HL-60 (cell line): Measurements from ENCODE around the gene COL16A1.

Experiments
- DNase-seq, 2 experiments: peaks; one replicate each; pipeline ENCODE4 v3.0.0-alpha.2; 2010 to 2020; ENCODE audit warnings: low read depth in 1 of 2, low spot score in 1 of 2
- H3K27ac ChIP-seq: fragments of 250-450 bp; sonication (Bioruptor Pico); replicated peaks from 2 replicates; pipeline ENCODE4 v1.5.1; 2020; ENCODE audit warnings: mild to moderate bottlenecking, moderate library complexity
- H3K27me3 ChIP-seq: fragments of 250-450 bp; sonication (Bioruptor Pico); 2 replicates; pipeline ENCODE4 v1.5.1; 2021; ENCODE audit warnings: mild to moderate bottlenecking, moderate library complexity; ENCODE audit not compliant: insufficient read depth, poor library complexity, severe bottlenecking
- H3K4me3 ChIP-seq: replicated peaks from 2 replicates; pipeline ENCODE4 v1.5.1; 2011; ENCODE audit warnings: mild to moderate bottlenecking, control low read depth, low read length; ENCODE audit not compliant: insufficient read depth
- GABPA ChIP-seq: IDR thresholded peaks from 2 replicates; pipeline ENCODE4 v1.6.1; 2012; ENCODE audit warnings: low read depth
- POLR2AphosphoS5 ChIP-seq: IDR thresholded peaks from 2 replicates; pipeline ENCODE4 v1.6.1; 2012; ENCODE audit warnings: low read depth
- SPI1 ChIP-seq: IDR thresholded peaks from 2 replicates; pipeline ENCODE4 v1.6.1; 2012; ENCODE audit warnings: low read depth, mild to moderate bottlenecking, borderline replicate concordance
- TF ChIP-seq, protein P1 (sequence below): IDR thresholded peaks from one replicate; pipeline ENCODE4 v1.5.1; 2011; ENCODE audit warnings: low read length, control low read depth, inconsistent platforms; ENCODE audit not compliant: insufficient read depth
- TF ChIP-seq, protein P2 (sequence below): IDR thresholded peaks from 2 replicates; pipeline ENCODE4 v1.6.1; 2012; ENCODE audit warnings: low read depth; ENCODE audit not compliant: insufficient replicate concordance

COL16A1 gene

DNA sequence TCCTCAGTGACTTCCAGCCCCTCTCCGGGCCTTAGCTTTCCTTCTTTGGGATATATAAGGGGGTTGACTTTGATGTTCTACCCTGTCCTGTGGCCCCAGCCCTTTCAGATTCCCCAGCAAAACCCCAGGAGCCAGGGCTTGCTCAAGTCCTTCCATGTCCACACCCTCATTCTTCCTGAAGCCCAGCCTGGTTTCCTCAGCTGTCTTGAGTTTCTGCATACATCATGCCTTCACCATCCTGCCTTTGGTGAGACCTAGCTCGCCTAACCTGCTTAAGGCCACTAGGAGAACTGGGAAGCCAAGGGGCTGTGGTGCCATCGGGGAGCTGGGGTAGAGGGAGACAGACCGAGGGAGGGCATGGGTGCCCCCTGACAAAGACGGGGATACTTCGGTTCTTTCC lies 42.0 kb downstream of the COL16A1 start:
- H3K4me3 ChIP-seq, result no peak overlapping the region
- DNase-seq, result no peak
- H3K27ac ChIP-seq, result no peak overlapping the region
- no peaks in the 10 kb centered on the region for H3K27me3 ChIP-seq
- TF ChIP-seq, protein P1, sequence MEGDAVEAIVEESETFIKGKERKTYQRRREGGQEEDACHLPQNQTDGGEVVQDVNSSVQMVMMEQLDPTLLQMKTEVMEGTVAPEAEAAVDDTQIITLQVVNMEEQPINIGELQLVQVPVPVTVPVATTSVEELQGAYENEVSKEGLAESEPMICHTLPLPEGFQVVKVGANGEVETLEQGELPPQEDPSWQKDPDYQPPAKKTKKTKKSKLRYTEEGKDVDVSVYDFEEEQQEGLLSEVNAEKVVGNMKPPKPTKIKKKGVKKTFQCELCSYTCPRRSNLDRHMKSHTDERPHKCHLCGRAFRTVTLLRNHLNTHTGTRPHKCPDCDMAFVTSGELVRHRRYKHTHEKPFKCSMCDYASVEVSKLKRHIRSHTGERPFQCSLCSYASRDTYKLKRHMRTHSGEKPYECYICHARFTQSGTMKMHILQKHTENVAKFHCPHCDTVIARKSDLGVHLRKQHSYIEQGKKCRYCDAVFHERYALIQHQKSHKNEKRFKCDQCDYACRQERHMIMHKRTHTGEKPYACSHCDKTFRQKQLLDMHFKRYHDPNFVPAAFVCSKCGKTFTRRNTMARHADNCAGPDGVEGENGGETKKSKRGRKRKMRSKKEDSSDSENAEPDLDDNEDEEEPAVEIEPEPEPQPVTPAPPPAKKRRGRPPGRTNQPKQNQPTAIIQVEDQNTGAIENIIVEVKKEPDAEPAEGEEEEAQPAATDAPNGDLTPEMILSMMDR, result no peak

DNA sequence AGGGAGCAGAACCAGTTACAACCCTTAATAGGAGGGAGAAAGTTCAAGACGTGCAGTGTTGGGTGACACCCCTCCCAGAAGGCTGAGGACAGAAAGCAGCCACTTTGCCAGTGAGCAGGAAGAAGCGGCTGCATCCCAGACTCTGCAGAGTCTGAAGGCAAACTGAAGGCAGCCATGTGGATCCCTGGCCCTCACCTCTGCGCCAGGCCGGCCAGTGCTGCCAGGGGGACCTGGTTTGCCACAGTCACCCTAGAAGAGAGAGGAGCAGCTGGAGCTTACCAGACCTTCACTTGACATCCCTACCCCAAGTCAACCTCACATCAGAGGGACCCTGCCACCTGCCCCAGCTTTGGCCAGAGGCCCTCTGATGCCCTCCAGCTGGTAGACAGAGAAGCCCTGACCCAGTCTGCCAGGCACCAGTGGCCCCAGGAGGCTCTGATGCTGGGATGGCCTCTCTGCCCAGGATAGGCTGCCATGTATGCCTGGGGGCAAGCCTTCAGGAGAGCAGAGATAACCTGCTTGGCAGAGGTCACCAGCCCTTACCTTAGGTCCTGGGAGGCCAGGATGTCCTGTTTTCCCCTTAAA lies 42.9 kb downstream of the COL16A1 start:
- no peak overlapping the region for H3K27ac ChIP-seq
- no peak for TF ChIP-seq POLR2AphosphoS5
- TF ChIP-seq, protein P2, sequence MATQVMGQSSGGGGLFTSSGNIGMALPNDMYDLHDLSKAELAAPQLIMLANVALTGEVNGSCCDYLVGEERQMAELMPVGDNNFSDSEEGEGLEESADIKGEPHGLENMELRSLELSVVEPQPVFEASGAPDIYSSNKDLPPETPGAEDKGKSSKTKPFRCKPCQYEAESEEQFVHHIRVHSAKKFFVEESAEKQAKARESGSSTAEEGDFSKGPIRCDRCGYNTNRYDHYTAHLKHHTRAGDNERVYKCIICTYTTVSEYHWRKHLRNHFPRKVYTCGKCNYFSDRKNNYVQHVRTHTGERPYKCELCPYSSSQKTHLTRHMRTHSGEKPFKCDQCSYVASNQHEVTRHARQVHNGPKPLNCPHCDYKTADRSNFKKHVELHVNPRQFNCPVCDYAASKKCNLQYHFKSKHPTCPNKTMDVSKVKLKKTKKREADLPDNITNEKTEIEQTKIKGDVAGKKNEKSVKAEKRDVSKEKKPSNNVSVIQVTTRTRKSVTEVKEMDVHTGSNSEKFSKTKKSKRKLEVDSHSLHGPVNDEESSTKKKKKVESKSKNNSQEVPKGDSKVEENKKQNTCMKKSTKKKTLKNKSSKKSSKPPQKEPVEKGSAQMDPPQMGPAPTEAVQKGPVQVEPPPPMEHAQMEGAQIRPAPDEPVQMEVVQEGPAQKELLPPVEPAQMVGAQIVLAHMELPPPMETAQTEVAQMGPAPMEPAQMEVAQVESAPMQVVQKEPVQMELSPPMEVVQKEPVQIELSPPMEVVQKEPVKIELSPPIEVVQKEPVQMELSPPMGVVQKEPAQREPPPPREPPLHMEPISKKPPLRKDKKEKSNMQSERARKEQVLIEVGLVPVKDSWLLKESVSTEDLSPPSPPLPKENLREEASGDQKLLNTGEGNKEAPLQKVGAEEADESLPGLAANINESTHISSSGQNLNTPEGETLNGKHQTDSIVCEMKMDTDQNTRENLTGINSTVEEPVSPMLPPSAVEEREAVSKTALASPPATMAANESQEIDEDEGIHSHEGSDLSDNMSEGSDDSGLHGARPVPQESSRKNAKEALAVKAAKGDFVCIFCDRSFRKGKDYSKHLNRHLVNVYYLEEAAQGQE, result no peak
- TF ChIP-seq, protein P1, result no peak
- TF ChIP-seq GABPA, result no peak
- TF ChIP-seq SPI1, result no peak
- DNase-seq, result no peak
- H3K27me3 ChIP-seq, result no peaks in the 10 kb centered on the region
- H3K4me3 ChIP-seq, result no peak overlapping the region

DNA sequence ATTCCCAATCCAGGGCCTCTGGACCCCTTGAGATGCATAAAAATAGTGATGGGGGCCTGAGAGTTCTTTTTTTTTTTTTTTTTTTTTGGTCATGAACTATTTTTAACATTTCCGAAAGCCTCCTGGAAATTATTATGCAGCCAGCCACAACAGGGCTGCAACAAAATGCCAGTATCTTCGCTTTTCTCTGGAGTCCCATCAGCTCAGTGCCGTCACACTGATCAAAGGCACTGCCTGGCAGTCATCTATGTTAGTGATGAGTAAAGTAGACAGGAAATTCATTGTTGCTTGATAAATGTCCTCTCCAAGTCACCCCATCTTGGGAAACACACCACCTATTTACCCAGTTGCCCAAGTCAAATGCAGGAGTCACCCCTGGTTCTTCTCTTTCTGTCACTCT lies 43.9 kb downstream of the COL16A1 start:
- no peak overlapping the region for H3K4me3 ChIP-seq
- H3K27me3 ChIP-seq, result no peaks in the 10 kb centered on the region
- TF ChIP-seq, protein P1, result no peak
- TF ChIP-seq, protein P2, result no peak
- no peak for TF ChIP-seq SPI1
- no peak for TF ChIP-seq POLR2AphosphoS5
- no peak for TF ChIP-seq GABPA
- no peak overlapping the region for H3K27ac ChIP-seq
- no peak for DNase-seq

DNA sequence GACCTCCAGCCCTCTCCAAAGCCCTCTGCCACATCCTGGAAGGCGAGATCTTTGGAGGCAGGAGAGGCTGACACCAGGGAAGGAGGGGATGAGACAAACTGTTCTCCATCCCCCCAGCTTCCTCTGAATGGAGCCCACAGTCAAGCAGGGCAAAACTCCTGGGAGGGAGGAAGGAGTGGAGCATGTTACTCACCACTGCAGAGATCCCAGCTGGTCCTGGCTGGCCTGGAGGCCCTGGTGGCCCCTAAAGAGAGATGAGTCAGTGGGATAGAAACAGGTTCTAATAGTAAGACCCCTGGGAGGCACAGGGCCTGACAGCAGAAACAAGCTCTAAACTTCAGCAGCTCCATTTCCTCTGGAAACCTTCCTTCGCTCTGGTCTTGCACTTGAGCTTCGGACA lies 45.1 kb downstream of the COL16A1 start:
- H3K27me3 ChIP-seq, result no peaks in the 10 kb centered on the region

More for the DNA sequence above, 45.1 kb downstream of the COL16A1 start:
- DNase-seq, result no peak
- H3K4me3 ChIP-seq, result no peak overlapping the region
- no peak for TF ChIP-seq POLR2AphosphoS5
- no peak for TF ChIP-seq GABPA
- TF ChIP-seq, protein P2, result no peak
- TF ChIP-seq, protein P1, result no peak
- no peak for TF ChIP-seq SPI1
- peak overlapping the region; percentile 32 for H3K27ac ChIP-seq
